ENCODE data around the gene SMAD4. TPM values are rescaled to one million over a fixed set of nuclear protein-coding genes. Genes with fewer than 3 reads are reported as not detected.

Gene SMAD4
- total RNA-seq, 1 experiment from 2014 or later: 172 TPM

GRCh38 chr18:51088410-51088809 is 58.4 kb downstream of the SMAD4 start:
- no peaks in the 10 kb centered on the region for H3K4me1 ChIP-seq (ENCODE audit: insufficient read depth, low read length)
- H2BK15ac ChIP-seq (ENCODE audit: low read depth, low read length): no peak overlapping the region
- H4K5ac ChIP-seq (ENCODE audit: insufficient read length, low read depth, low read length): no peak overlapping the region
- no peak overlapping the region for H3K9ac ChIP-seq (ENCODE audit: extremely low read depth, insufficient read length, low read length)
- H3K4ac ChIP-seq (ENCODE audit: low read depth, low read length): no peak overlapping the region
- no peak overlapping the region for H2AK5ac ChIP-seq (ENCODE audit: insufficient read length, low read length)
- H3K79me2 ChIP-seq (ENCODE audit: insufficient read depth, low read length): no peaks in the 10 kb centered on the region
- no peak overlapping the region for H3T11ph ChIP-seq (ENCODE audit: low read length)
- H2AFZ ChIP-seq (ENCODE audit: low read length): no peak overlapping the region
- H3K23me2 ChIP-seq (ENCODE audit: insufficient read length, low read depth, low read length, poor library complexity, severe bottlenecking): no peaks in the 10 kb centered on the region
- no peak overlapping the region for H2BK5ac ChIP-seq (ENCODE audit: insufficient read length, low read length)
- H4K91ac ChIP-seq (ENCODE audit: insufficient read length, low read depth, low read length): no peak overlapping the region
- no peak overlapping the region for H3K18ac ChIP-seq (ENCODE audit: insufficient read length, low read depth, low read length)
- H3K23ac ChIP-seq (ENCODE audit: insufficient read length, low read depth, low read length): no peak overlapping the region
- H3K36me3 Mint-ChIP-seq (ENCODE audit: insufficient read depth in 1 of 3, low read depth in 3 of 3): peaks cover 53 to 65% (median 63%) of the 10 kb centered on the region in 3 experiments
- H3K27ac ChIP-seq (ENCODE audit: insufficient read length, low read depth, low read length): no peak overlapping the region
- H3K9me3 Mint-ChIP-seq: peaks cover 21 to 45% of the 10 kb centered on the region in 2 experiments
- no peak overlapping the region for H2BK20ac ChIP-seq (ENCODE audit: low read depth, low read length, poor library complexity, severe bottlenecking)
- H3K79me1 ChIP-seq (ENCODE audit: insufficient read depth, low read depth, low read length, poor library complexity, severe bottlenecking): no peaks in the 10 kb centered on the region
- H3K4me2 ChIP-seq (ENCODE audit: insufficient read depth, insufficient read length, low read length): no peak overlapping the region
- no peak for TF ChIP-seq CTCF (conservative IDR thresholded peaks at IDR 0.05)
- no peak overlapping the region for H2BK12ac ChIP-seq (ENCODE audit: insufficient read length, low read depth, low read length)
- H3K56ac ChIP-seq (ENCODE audit: insufficient read length, low read depth, low read length): no peak overlapping the region
- H3K4me1 Mint-ChIP-seq: no peaks in the 10 kb centered on the region
- H3K4me3 Mint-ChIP-seq: no peak overlapping the region
- H3K27ac Mint-ChIP-seq: no peak overlapping the region
- no CpG with 5 or more reads among the region's 1 CpG for WGBS (ENCODE audit: extremely low coverage, insufficient read length, low lambda C conversion rate)
- peaks cover 2% of the 10 kb centered on the region for H3K27me3 Mint-ChIP-seq (ENCODE audit: low read depth)
- H3K27me3 ChIP-seq (ENCODE audit: insufficient read depth, low read length): no peaks in the 10 kb centered on the region
- no peak for DNase-seq
- H2BK120ac ChIP-seq (ENCODE audit: low read depth, low read length, poor library complexity, severe bottlenecking): no peak overlapping the region
- H3K14ac ChIP-seq (ENCODE audit: insufficient read depth, low read length): no peak overlapping the region
- H3K9me3 ChIP-seq (ENCODE audit: control insufficient read depth, low read depth, low read length): no peaks in the 10 kb centered on the region
- H4K8ac ChIP-seq (replicated peaks; ENCODE audit: insufficient read length, low read depth, low read length): no peak overlapping the region
- H4K20me1 ChIP-seq (ENCODE audit: control insufficient read depth, insufficient read depth, insufficient read length): no peaks in the 10 kb centered on the region

Data from H9 (cell line).